ENCODE results near the gene PARD6A. TPM values are rescaled to one million over a fixed set of nuclear protein-coding genes. Genes with fewer than 3 reads are reported as not detected.

PARD6A gene
- total RNA-seq: 2.4 and 2.6 TPM in 2 replicates

GRCh38 chr16:67660564-67661028, at the start of gene PARD6A:
TSS of gene PARD6A (plus strand) at chr16:67660960. CDS start at chr16:67661039, 79 bp downstream.

GRCh38 chr16:67659675-67660563, 841 bp upstream of the PARD6A start, which contains the start of gene ACD:
TSS of gene ACD (minus strand) at chr16:67660260. CDS start at chr16:67660220, 40 bp downstream.

GRCh38 chr16:67666559-67667452, 6.0 kb downstream of the PARD6A start, which contains the start of the genes C16orf86 and ENKD1:
TSS of gene C16orf86 (plus strand) at chr16:67666814. CDS start at chr16:67666971, 157 bp downstream.
TSS of gene ENKD1 (minus strand) at chr16:67666750. CDS start at chr16:67666442, 308 bp downstream.

Other genes starting within 250 kb of the PARD6A start
- 5.9 and 6.0 TPM in 2 replicates for gene ZDHHC1, start 244.5 kb upstream of the PARD6A start, total RNA-seq
- gene HSD11B2, start 229.8 kb upstream of the PARD6A start, total RNA-seq: not detected in 2 replicates
- 78.7 and 86.7 TPM in 2 replicates for gene ATP6V0D1, start 179.8 kb upstream of the PARD6A start, total RNA-seq
- not detected in 2 replicates for gene AGRP, start 177.4 kb upstream of the PARD6A start, total RNA-seq
- gene RIPOR1, start 132.1 kb upstream of the PARD6A start, total RNA-seq: 43.0 and 68.8 TPM in 2 replicates
- gene CTCF, start 98.4 kb upstream of the PARD6A start, total RNA-seq: 23.4 and 26.3 TPM in 2 replicates
- gene CARMIL2, start 15.8 kb upstream of the PARD6A start, total RNA-seq: 0.28 and 0.36 TPM in 2 replicates
- 13.4 and 14.6 TPM in 2 replicates for gene ACD, start 700 bp upstream of the PARD6A start, total RNA-seq
- 19.4 and 22.2 TPM in 2 replicates for gene ENKD1, start 5.8 kb downstream of the PARD6A start, total RNA-seq
- gene C16orf86, start 5.9 kb downstream of the PARD6A start, total RNA-seq: 0.99 and 1.2 TPM in 2 replicates
- 48.8 and 57.4 TPM in 2 replicates for gene GFOD2, start 58.4 kb downstream of the PARD6A start, total RNA-seq
- 4.6 and 5.6 TPM in 2 replicates for gene RANBP10, start 145.6 kb downstream of the PARD6A start, total RNA-seq
- 0.85 and 0.90 TPM in 2 replicates for gene TSNAXIP1, start 145.9 kb downstream of the PARD6A start, total RNA-seq
- gene THAP11, start 181.4 kb downstream of the PARD6A start, total RNA-seq: 31.8 and 37.5 TPM in 2 replicates
- gene NUTF2, start 186.0 kb downstream of the PARD6A start, total RNA-seq: 133 and 186 TPM in 2 replicates
- 25.0 and 28.5 TPM in 2 replicates for gene CENPT, start 186.7 kb downstream of the PARD6A start, total RNA-seq
- gene EDC4, start 212.1 kb downstream of the PARD6A start, total RNA-seq: 73.2 and 73.6 TPM in 2 replicates
- not detected in 2 replicates for gene NRN1L, start 223.9 kb downstream of the PARD6A start, total RNA-seq
- gene PSKH1, start 232.3 kb downstream of the PARD6A start, total RNA-seq: 14.8 and 21.7 TPM in 2 replicates